ENCODE data around the gene NANOS2. TPM values are rescaled to one million over a fixed set of nuclear protein-coding genes. Genes with fewer than 3 reads are reported as not detected.

The NANOS2 gene
- total and polyA plus RNA-seq, 12 donors = not detected

DNA sequence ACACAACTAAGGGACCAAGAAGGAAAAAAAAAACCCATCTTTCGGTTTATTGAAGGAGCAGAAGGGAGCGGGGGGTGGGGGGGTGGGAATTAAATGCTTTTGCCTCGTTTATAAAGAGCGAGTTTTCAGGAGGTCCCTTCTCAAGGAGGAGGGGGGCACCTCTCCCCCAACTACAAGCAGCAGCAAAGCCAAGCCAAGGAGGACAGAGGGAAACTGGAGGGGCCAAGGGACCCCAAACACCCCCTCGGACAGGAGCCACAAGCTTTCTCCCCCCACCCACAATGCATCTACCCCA is 31.0 kb downstream of the NANOS2 start:
- H3K27me3 ChIP-seq = peaks cover 0 to 6% (median 0%) of the 10 kb centered on the region in 7 donors
- peaks cover 0 to 15% (median 7%) of the 10 kb centered on the region in 9 donors for H3K36me3 ChIP-seq
- ATAC-seq = no peak
- peaks cover 15 to 45% (median 37%) of the 10 kb centered on the region in 9 donors for H3K4me1 ChIP-seq
- DNase-seq = no peak
- WGBS, 2 donors = 40 to 45% methylated on average over 5 of the region's 5 CpGs
- H3K27ac ChIP-seq = no peak overlapping the region
- peak overlapping the region in 2 of 10 donors; percentile 11 to 12 for H3K4me3 ChIP-seq
- TF ChIP-seq, protein P1, sequence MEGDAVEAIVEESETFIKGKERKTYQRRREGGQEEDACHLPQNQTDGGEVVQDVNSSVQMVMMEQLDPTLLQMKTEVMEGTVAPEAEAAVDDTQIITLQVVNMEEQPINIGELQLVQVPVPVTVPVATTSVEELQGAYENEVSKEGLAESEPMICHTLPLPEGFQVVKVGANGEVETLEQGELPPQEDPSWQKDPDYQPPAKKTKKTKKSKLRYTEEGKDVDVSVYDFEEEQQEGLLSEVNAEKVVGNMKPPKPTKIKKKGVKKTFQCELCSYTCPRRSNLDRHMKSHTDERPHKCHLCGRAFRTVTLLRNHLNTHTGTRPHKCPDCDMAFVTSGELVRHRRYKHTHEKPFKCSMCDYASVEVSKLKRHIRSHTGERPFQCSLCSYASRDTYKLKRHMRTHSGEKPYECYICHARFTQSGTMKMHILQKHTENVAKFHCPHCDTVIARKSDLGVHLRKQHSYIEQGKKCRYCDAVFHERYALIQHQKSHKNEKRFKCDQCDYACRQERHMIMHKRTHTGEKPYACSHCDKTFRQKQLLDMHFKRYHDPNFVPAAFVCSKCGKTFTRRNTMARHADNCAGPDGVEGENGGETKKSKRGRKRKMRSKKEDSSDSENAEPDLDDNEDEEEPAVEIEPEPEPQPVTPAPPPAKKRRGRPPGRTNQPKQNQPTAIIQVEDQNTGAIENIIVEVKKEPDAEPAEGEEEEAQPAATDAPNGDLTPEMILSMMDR (IDR thresholded peaks at IDR 0.05) = peak in 3 of 9 donors; percentile 20 to 42 (median 36)
- intact Hi-C loops (cut with DNase I) = loop anchor here in 2 of 10 donors (2.0 to 10.0 kb wide), 2 partner anchors 19 to 69 kb away; partner anchors contain the start of genes FOXA3 (in 1 of the 2) and RSPH6A (in 1 of the 2)
- no peaks in the 10 kb centered on the region for H3K9me3 ChIP-seq

DNA sequence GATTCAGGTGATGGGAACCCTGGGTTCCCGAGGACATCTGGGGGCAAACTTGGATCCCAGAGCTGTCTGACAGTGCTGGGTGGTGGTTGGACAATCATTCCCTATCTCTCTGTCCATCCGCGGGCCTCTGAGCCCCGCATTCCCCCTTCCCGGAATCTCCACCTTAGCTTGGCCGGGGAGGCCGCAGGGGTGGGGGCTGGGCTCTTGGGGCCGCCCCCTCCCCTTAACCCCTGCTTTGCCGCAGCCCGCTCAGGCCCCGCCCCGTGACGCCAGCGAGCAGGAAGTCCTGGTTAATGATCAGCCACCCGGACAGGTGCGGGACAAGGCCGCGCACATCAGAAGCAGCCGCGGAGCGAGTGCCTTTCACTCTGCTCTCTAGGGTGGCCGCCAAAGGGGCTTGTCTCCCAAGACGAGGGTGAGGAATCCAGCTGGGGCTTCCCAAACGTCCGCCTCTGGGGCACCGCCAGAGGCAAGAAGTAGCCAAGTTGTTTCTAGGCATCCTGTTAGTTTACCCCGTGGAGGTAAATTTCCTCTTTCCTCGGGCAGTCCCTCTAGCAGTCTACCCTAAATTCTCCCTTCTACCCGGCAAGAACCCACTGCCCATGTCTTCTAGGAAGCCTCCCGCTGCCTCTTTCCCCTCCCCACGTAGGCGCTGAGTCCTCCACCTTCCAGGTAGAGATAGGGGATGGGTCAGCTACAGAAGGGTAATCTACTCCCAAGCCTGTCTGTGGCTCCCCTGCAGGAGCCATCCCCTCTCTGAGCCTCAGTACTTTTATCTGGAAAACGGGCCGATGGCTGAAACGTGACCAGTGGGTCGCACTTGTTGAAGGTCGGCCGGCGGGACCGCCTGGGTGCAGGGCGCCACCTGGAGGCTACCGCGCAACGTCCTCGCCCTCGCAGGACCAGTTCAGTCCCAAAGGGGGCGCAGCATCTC is 31.7 kb downstream of the NANOS2 start:
- Histone ChIP-seq H3K36me3 (peaks cover 0 to 15% (median 7%) of the 10 kb centered on the region in 9 donors), H3K27me3 (peaks cover 0 to 12% (median 0%) of the 10 kb centered on the region in 7 donors), H3K4me1 (peaks cover 15 to 45% (median 37%) of the 10 kb centered on the region in 9 donors), H3K27ac (no peak overlapping the region), H3K9me3 (no peaks in the 10 kb centered on the region), H3K4me3 (peak overlapping the region in 5 of 10 donors; percentile 3 to 26 (median 12))
- ATAC-seq (no peak), DNase-seq (peak; percentile 63 to 80)
- intact Hi-C loops (cut with DNase I) = loop anchor here in 2 of 10 donors (2.0 to 10.0 kb wide), 2 partner anchors 18 to 68 kb away; partner anchors contain the start of genes FOXA3 (in 1 of the 2) and RSPH6A (in 1 of the 2)
- TF ChIP-seq, protein P1 (IDR thresholded peaks at IDR 0.05) = peak; percentile 69 to 94 (median 86)
- WGBS, 2 donors = 22 to 28% methylated on average over 47 of the region's 47 CpGs

DNA sequence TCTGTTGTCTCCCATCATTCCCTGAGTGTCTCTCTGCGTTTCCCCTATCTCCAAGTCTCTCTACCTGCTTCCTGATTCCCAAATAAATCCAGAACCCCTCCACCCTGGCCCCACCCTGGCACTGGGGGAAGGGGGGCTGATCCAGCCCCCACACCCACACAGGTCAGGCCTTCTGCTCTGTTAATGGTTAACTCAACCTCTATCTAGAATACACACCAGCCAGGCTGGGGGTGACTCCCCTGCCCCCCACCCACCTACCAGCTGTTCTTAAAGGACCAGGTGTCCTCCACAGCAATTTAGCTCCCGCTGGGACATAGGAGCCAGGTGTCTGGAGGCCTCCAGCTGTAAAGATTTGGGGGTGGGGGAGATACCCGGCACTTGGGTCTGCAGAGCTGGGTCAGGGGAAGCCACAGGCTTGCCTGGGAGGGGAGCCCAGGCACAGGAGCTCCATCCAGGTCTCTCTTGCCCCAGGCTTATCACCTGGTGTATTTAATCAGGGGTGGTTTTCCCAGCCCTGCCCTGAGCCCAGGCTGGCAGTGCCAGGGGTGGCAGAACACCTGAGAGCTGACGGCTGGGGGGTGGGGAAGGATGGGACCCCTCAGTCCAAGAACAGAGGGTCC is 32.6 kb downstream of the NANOS2 start:
- Histone ChIP-seq H3K36me3 (peaks cover 0 to 15% (median 7%) of the 10 kb centered on the region in 9 donors), H3K27ac (no peak overlapping the region), H3K9me3 (no peaks in the 10 kb centered on the region), H3K4me3 (no peak overlapping the region), H3K4me1 (peaks cover 15 to 47% (median 38%) of the 10 kb centered on the region in 9 donors), H3K27me3 (peaks cover 0 to 21% (median 0%) of the 10 kb centered on the region in 7 donors)
- DNase-seq (no peak), ATAC-seq (no peak)
- 51 to 69% methylated on average over 4 of the region's 4 CpGs for WGBS, 2 donors
- TF ChIP-seq, protein P1 (IDR thresholded peaks at IDR 0.05) = no peak
- intact Hi-C loops (cut with DNase I) = loop anchor here in 2 of 10 donors (2.0 to 10.0 kb wide), 2 partner anchors 17 to 67 kb away; partner anchors contain the start of genes FOXA3 (in 1 of the 2) and RSPH6A (in 1 of the 2)

Measured in heart right ventricle (tissue), 16 donors.